ENCODE measurements around the gene PKNOX2.

The PKNOX2 gene

GRCh38 chr11:125129316-125129993, 35.1 kb upstream of the PKNOX2 start:
- TF ChIP-seq, protein P1, sequence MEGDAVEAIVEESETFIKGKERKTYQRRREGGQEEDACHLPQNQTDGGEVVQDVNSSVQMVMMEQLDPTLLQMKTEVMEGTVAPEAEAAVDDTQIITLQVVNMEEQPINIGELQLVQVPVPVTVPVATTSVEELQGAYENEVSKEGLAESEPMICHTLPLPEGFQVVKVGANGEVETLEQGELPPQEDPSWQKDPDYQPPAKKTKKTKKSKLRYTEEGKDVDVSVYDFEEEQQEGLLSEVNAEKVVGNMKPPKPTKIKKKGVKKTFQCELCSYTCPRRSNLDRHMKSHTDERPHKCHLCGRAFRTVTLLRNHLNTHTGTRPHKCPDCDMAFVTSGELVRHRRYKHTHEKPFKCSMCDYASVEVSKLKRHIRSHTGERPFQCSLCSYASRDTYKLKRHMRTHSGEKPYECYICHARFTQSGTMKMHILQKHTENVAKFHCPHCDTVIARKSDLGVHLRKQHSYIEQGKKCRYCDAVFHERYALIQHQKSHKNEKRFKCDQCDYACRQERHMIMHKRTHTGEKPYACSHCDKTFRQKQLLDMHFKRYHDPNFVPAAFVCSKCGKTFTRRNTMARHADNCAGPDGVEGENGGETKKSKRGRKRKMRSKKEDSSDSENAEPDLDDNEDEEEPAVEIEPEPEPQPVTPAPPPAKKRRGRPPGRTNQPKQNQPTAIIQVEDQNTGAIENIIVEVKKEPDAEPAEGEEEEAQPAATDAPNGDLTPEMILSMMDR (IDR thresholded peaks at IDR 0.05; ENCODE audit: low read depth, low read length): no peak
- no peak for DNase-seq (ENCODE audit: extremely low read depth, low read depth)

DNA sequence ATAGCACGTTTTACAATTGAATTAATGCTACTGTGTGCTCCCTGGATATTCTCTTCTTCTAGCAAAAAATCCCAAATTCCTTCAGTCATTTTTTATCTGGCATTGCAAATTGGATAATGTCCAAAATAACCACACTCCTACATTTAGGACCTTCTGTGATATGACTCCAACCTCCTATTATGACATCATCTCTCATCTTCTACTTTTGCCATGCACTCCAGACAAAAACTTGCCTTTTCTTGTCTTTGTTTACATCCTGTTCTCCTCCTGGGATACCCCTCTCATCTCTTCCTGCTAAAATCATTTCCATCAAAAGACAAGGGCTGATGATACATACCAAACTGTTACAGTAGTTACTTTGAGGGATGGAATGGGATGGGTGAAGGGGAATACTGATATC, 32.5 kb upstream of the PKNOX2 start:
- TF ChIP-seq, protein P1 (IDR thresholded peaks at IDR 0.05; ENCODE audit: low read depth, low read length): no peak
- DNase-seq (ENCODE audit: extremely low read depth, low read depth): no peak

GRCh38 chr11:125132596-125132995, 32.0 kb upstream of the PKNOX2 start:
- no peak for DNase-seq (ENCODE audit: extremely low read depth, low read depth)
- TF ChIP-seq, protein P1 (IDR thresholded peaks at IDR 0.05; ENCODE audit: low read depth, low read length): no peak

GRCh38 chr11:125136001-125136400, 28.6 kb upstream of the PKNOX2 start:
- TF ChIP-seq, protein P1 (IDR thresholded peaks at IDR 0.05; ENCODE audit: low read depth, low read length): no peak
- no peak for DNase-seq (ENCODE audit: extremely low read depth, low read depth)

DNA sequence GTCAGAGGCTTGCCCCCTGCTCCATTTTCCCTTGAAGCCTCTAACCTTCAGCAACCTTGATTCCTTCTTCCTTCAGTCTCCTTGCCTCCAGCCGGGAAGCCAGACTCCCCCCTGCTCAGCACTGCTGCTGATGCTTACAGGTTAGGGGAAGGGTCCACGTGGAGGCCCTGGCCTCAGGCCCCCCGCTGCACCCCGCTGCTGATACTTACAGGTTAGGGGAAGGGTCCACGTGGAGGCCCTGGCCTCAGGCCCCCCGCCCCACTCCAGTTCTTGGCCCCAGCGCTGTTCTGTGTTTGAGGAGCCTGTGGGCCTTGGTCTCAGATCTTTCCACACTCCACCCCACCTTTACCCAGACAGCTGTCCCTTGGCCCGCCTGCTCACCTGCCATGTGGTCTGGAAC, 25.6 kb upstream of the PKNOX2 start:
- TF ChIP-seq, protein P1 (IDR thresholded peaks at IDR 0.05; ENCODE audit: low read depth, low read length): no peak
- DNase-seq (ENCODE audit: extremely low read depth, low read depth): no peak

- TF ChIP-seq, protein P1 (IDR thresholded peaks at IDR 0.05; ENCODE audit: low read depth, low read length): no peak
Measured at GRCh38 chr11:125139778-125140177, 24.8 kb upstream of the PKNOX2 start.

GRCh38 chr11:125140233-125140632, 24.3 kb upstream of the PKNOX2 start:
- DNase-seq (ENCODE audit: extremely low read depth, low read depth): no peak
- TF ChIP-seq, protein P1 (IDR thresholded peaks at IDR 0.05; ENCODE audit: low read depth, low read length): no peak

More at GRCh38 chr11:125139778-125140177, 24.8 kb upstream of the PKNOX2 start:
- DNase-seq (ENCODE audit: extremely low read depth, low read depth): no peak
